C1 segment of cervical spinal cord (tissue), 14 donors: ENCODE measurements around the gene ALDH1L2.

Experiments used
- DNase-seq, 14 donors: peaks; one replicate each; lab custom pipeline; 2025; lab: John Stamatoyannopoulos, UW

ALDH1L2 gene

GRCh38 chr12:105033851-105034250, 50.4 kb downstream of the ALDH1L2 start:
- no peak for DNase-seq

- no peak for DNase-seq
Observed at GRCh38 chr12:105032703-105033357, 51.4 kb downstream of the ALDH1L2 start.

- DNase-seq: no peak
Observed at GRCh38 chr12:105030820-105031807, 53.1 kb downstream of the ALDH1L2 start.

DNA sequence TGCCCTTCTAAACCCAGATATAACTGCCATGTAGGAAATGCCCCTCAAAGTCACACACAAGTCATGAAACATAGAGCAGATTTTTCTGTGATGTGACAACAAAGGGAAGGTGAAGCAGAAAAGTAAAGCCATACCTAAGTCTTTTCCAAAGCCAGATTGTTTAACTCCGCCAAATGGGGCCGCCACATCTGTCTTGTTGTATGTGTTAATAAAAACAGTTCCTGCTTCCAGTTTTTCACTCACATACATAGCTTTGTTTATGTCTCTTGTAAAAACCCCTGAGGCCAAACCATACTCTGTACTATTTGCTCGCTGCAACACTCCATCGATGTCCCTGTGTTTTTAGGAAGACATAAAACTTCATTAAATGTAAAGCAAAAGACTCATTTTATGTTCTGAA, 57.8 kb downstream of the ALDH1L2 start:
- DNase-seq: no peak

GRCh38 chr12:105025890-105026289, 58.4 kb downstream of the ALDH1L2 start:
- DNase-seq: peak in 6 of 14 donors; percentile 1 to 43 (median 6)

- DNase-seq: no peak
Observed at GRCh38 chr12:105024928-105025327, 59.3 kb downstream of the ALDH1L2 start.

DNA sequence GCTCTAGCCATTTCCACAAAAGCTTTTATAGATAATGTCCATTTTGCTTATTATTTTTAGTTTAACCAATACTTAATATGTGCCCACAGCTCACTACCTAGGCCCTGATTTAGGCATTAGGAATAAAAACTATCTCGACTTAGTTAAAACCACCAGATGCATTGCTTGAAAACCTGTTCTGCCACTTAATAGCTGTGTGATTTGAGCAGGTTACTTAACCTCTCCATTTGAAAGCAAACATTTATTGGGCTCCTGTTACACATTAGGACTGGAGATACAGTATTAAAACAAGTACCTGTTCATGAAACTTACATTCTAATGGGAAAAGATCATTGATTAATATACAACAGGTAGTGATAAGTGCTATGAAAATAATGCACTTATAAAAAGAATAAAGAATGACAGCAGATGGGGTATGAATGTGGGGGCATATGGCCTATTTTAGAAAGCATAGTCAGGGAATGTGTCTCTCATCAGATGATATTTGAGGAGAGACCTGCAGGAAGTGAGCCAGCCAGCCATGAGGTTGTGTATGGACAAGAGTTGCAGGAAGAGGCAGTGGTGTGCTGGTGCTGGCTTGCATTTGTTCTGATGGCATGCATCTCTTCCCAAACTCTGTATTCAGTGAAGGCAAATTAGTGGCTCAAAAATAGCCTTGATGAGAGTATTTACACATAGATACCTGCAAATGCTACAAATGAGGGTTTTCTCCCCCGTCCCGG, 63.9 kb downstream of the ALDH1L2 start:
- DNase-seq: no peak

DNA sequence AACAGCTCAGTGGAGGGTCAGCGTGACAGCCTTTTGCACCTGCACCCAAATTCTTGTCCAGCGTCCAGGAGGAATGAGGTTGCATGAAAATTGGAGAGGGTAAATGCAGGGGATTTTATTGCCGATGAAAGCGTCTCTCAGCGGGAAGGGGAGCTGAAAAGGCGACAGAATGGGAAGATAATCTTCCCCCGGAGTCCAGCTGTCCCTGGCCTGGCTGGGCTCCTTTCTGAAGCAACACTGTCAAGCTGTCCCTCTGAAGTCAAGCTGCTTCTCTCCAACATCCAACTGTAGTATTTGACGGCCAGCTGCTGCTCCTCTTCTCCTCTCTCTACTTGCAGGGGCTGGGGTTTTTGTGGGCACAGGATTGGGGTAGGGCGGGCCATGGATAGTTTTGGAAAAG, 65.5 kb downstream of the ALDH1L2 start:
- DNase-seq: peak in 1 of 14 donors; percentile 4

- DNase-seq: no peak
Observed at GRCh38 chr12:105018012-105018411, 66.2 kb downstream of the ALDH1L2 start.

DNA sequence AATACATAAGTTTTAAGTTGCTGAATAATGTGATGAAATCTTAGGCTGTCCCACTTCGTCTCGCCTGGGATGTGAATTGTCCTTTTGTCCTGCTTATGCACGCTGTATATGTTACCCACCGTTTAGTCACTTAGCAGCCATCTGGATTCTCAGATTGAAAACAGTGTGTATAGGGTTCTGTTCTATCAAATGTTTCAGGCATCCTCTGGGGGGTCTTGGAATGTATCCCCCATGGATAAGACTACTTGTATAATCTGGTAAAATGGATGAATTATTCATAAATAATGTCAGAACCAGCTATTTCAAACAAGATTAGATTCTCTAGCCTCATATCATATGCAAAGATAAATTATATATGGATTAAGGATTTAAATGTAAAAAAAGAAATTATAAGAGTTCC, 68.7 kb downstream of the ALDH1L2 start:
- no peak for DNase-seq

- DNase-seq: no peak
Observed at GRCh38 chr12:105014603-105015002, 69.7 kb downstream of the ALDH1L2 start.

- DNase-seq: no peak
Observed at GRCh38 chr12:105013892-105014291, 70.4 kb downstream of the ALDH1L2 start.

GRCh38 chr12:105001476-105001875, 82.8 kb downstream of the ALDH1L2 start:
- no peak for DNase-seq

GRCh38 chr12:104999347-104999685, 84.9 kb downstream of the ALDH1L2 start:
- DNase-seq: no peak

DNA sequence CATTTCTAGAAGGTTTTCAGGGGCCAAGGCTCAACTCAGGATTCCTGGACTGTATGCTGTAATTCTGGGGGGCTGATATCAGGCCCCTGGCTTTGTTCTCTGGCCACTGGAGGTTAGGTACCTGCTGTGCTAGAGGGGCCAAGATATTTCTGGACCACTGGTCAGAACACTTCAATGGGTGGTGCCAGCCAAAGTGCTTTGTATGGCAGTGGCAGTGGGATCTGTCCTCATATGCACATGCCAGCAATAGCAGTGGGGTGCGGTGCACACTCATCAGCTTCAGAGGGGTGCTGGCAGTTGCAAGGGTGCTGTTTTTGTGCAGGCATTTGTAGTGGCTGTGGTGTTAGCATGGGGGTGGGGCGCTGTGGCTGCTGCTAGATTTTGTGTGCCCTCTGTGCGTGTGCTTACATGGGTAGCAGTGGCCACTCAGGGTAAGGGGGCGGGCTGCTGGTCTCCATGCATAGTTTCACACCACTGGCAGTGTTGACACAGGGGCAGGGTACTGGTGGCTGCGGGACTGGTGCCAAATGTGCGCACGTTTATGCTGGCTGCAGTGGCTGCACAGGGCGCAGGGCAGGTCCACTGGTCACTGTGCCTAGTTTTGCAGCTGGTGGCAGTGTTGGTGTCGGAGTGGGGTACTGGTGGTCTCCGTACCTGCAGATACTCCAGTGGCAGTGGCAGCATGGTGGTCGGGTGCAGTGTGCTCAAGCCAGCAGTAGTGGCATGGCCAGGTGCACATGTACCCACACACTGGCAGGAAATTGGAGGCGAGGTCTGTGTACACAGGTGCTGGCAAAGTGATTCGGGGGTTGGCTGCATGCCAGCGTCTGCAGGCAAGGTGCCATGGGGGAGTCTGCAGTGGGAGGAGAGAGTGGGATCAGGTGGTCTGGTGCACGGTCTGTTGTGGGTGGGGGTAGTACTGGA, 85.6 kb downstream of the ALDH1L2 start:
- DNase-seq: no peak

GRCh38 chr12:104997541-104997940, 86.7 kb downstream of the ALDH1L2 start:
- DNase-seq: no peak

- no peak for DNase-seq
Observed at GRCh38 chr12:104994336-104994735, 89.9 kb downstream of the ALDH1L2 start.

DNA sequence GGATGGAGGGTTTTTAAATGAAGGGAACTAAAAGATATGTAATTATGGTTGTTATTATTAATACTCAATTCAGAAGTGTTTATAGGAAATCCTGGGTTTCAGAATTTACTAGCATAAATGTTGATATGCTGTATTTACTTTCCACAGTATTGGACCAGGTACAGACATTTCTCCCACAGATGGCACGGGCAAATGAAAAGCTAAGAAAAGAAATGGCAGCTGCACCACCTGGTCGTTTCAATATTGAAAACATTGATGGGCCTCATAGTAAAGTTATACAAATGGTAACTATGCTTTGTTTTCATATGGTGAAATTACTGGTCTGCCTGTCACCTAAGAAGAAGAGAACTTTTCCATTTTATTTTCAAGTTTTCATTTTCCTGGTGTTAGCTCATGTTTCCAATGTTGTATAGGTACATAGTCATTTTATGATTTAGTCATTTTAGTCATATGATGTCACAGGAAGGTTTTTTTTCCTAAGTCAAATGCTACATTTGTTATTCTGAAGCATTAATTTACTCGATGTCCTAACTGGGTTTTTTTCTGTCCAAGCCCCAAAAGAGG, 92.6 kb downstream of the ALDH1L2 start:
- no peak for DNase-seq

- no peak for DNase-seq
Observed at GRCh38 chr12:104990950-104991349, 93.3 kb downstream of the ALDH1L2 start.

DNA sequence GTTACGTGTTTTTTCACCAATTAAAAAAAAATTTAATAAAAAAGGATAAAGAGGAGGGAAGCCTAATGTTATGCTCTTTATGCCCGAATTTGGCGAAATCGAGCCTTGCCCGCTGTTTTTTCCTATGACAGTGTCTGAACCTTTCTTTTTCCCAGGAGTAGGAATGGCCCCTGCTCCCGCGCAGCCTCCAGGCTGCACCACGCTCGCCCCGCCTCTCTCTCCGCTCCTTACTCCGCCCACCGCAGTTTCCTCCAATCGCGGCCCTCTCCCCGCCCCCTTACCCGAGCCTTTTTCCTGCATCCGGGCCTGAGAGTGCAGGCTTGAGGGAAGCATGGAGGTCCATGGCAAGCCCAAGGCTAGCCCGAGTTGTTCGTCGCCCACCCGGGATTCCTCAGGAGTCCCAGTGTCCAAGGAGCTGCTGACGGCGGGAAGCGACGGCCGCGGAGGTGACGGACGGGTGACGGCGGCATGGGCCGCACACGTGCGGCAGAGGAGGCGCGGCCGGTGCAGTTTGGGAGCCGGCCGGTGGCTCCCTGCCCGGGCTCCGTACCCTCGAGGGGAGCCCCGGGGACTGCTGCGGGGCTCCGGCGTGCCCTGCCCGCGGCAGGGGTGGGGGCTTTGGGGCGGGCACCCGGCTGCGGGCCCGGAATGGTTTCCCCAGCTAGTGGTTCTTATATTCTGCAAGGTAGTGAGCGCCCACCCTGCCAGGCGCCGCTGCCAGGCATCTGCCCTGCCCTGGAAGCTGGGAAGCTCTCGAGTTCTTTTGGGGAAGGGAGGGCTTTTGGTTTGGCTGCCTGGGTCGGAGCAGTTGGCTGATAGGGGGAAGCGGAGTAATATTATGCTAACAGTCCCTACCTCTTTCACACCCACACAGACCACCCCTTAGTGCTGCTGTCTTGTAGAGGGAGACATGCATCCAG, 98.0 kb downstream of the ALDH1L2 start, which contains the start of gene NOPCHAP1:
Gene NOPCHAP1 (plus strand): TSS at position 295 of the 920 bp plus-strand sequence. CDS start 37 bp downstream, at position 332.
- peak; percentile 64 to 93 (median 87) for DNase-seq
